MCF 10A (cell line): Measurements from ENCODE around the gene ARID5B. TPM values are rescaled to one million over a fixed set of nuclear protein-coding genes. Genes with fewer than 3 reads are reported as not detected.
"Not testable (repeated sequence)": the region's sequence is repeated elsewhere in the genome, so short reads cannot be mapped to it uniquely, and the experiment has no call there.

Source experiments
- BruUV-seq: library from RNA; stranded (reverse); fragments of 400-500 nt; replicated peaks from 2 replicates; lab custom pipeline; 2021; lab: Mats Ljungman, UMichigan
- CTCF ChIA-PET: fragments of 300-600 bp; sonication (Branson Sonifier 250); formaldehyde crosslinking; extraction: SDS; loops from one replicate; lab custom pipeline; 2021; ENCODE audit warnings: antibody characterized with exemption, inconsistent platforms; lab: Yijun Ruan, JAX
- POLR2A ChIA-PET: fragments of 300-600, 350-650 bp; sonication (Branson Sonifier 250); formaldehyde crosslinking; extraction: SDS; loops from one replicate; lab custom pipeline; 2020; ENCODE audit warnings: antibody characterized with exemption, inconsistent platforms; lab: Yijun Ruan, JAX
- DNase-seq: peaks from one replicate; pipeline ENCODE4 v3.0.0-alpha.2; 2018; ENCODE audit not compliant: unreplicated experiment
- H3K27ac Mint-ChIP-seq: one replicate; pipeline ENCODE4 v1.8.0; 2022; ENCODE audit warnings: mild to moderate bottlenecking, low read depth, mixed read lengths; ENCODE audit not compliant: unreplicated experiment
- H3K27me3 Mint-ChIP-seq: one replicate; pipeline ENCODE4 v1.8.0; 2022; ENCODE audit warnings: mixed read lengths; ENCODE audit not compliant: insufficient read depth, unreplicated experiment
- H3K36me3 Mint-ChIP-seq: one replicate; pipeline ENCODE4 v1.8.0; 2022; ENCODE audit warnings: mild to moderate bottlenecking, moderate library complexity, mixed read lengths; ENCODE audit not compliant: insufficient read depth, unreplicated experiment
- H3K4me1 Mint-ChIP-seq: one replicate; pipeline ENCODE4 v1.8.0; 2022; ENCODE audit warnings: mixed read lengths; ENCODE audit not compliant: insufficient read depth, unreplicated experiment
- H3K4me3 Mint-ChIP-seq: one replicate; pipeline ENCODE4 v1.8.0; 2022; ENCODE audit warnings: mild to moderate bottlenecking, moderate library complexity, mixed read lengths; ENCODE audit not compliant: unreplicated experiment
- H3K9me3 Mint-ChIP-seq: one replicate; pipeline ENCODE4 v1.8.0; 2022; ENCODE audit warnings: mixed read lengths; ENCODE audit not compliant: unreplicated experiment
- intact Hi-C: fragments of 100-400 bp; cut with micrococcal nuclease; formaldehyde crosslinking; loops from 2 replicates; pipeline ENCODE4 v1.14.1; 2022
- total RNA-seq: library from RNA; stranded (reverse); gene quantifications from 2 replicates; pipeline ENCODE4 v1.2.3, GENCODE V29; 2022
- TF ChIP-seq, protein P1 (sequence below): fragments of 200-600 bp; IDR thresholded peaks from one replicate; pipeline ENCODE4 v1.8.0; 2022; ENCODE audit warnings: antibody characterized with exemption, mild to moderate bottlenecking; ENCODE audit not compliant: unreplicated experiment

Gene ARID5B
- total RNA-seq, 1 experiment from 2014 or later: 12.2 TPM

GRCh38 chr10:62025134-62025794 lies 123.8 kb downstream of the ARID5B start:
- H3K27ac Mint-ChIP-seq: peak overlapping the region; percentile 72
- TF ChIP-seq, protein P1, sequence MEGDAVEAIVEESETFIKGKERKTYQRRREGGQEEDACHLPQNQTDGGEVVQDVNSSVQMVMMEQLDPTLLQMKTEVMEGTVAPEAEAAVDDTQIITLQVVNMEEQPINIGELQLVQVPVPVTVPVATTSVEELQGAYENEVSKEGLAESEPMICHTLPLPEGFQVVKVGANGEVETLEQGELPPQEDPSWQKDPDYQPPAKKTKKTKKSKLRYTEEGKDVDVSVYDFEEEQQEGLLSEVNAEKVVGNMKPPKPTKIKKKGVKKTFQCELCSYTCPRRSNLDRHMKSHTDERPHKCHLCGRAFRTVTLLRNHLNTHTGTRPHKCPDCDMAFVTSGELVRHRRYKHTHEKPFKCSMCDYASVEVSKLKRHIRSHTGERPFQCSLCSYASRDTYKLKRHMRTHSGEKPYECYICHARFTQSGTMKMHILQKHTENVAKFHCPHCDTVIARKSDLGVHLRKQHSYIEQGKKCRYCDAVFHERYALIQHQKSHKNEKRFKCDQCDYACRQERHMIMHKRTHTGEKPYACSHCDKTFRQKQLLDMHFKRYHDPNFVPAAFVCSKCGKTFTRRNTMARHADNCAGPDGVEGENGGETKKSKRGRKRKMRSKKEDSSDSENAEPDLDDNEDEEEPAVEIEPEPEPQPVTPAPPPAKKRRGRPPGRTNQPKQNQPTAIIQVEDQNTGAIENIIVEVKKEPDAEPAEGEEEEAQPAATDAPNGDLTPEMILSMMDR: no peak
- H3K4me1 Mint-ChIP-seq: peaks cover 44% of the 10 kb centered on the region
- H3K27me3 Mint-ChIP-seq: no peaks in the 10 kb centered on the region
- ChIA-PET CTCF (interaction anchor here (0.6 to 5.2 kb wide), 7 partner anchors 13 to 291 kb away, joined by 3 to 35 read pairs (median 3); no protein-coding TSS in a partner anchor), POLR2A (interaction anchor here (1.0 to 8.4 kb wide), 11 partner anchors 9 to 220 kb away, joined by 3 to 111 read pairs (median 5); partner anchors contain the start of gene ARID5B)
- no peaks in the 10 kb centered on the region for H3K36me3 Mint-ChIP-seq
- peaks cover 7% of the 10 kb centered on the region for H3K9me3 Mint-ChIP-seq
- intact Hi-C loops: no loop called here
- BruUV-seq: no TSS peak
- DNase-seq: no peak
- H3K4me3 Mint-ChIP-seq: no peak overlapping the region

GRCh38 chr10:62025901-62026879 lies 124.7 kb downstream of the ARID5B start:
- peaks cover 7% of the 10 kb centered on the region for H3K9me3 Mint-ChIP-seq
- POLR2A ChIA-PET: interaction anchor here (0.7 to 8.4 kb wide), 16 partner anchors 9 to 219 kb away, joined by 3 to 111 read pairs (median 4); partner anchors contain the start of gene ARID5B
- CTCF ChIA-PET: interaction anchor here (0.5 to 5.2 kb wide), 11 partner anchors 12 to 1696 kb away, joined by 3 to 35 read pairs (median 4); no protein-coding TSS in a partner anchor
- H3K27ac Mint-ChIP-seq: peak overlapping the region; percentile 72
- no peak for DNase-seq
- intact Hi-C loops: no loop called here
- BruUV-seq: no TSS peak
- no peak overlapping the region for H3K4me3 Mint-ChIP-seq
- H3K27me3 Mint-ChIP-seq: no peaks in the 10 kb centered on the region
- H3K36me3 Mint-ChIP-seq: no peaks in the 10 kb centered on the region
- TF ChIP-seq, protein P1: no peak
- peaks cover 39% of the 10 kb centered on the region for H3K4me1 Mint-ChIP-seq

- peak; percentile 63 for DNase-seq
- H3K27ac Mint-ChIP-seq: peak overlapping the region; percentile 52
- intact Hi-C loops: no loop called here
- TF ChIP-seq, protein P1: no peak
- POLR2A ChIA-PET: interaction anchor here (0.5 to 8.4 kb wide), 15 partner anchors 9 to 738 kb away, joined by 3 to 111 read pairs (median 3); partner anchors contain the start of gene ARID5B
- peaks cover 7% of the 10 kb centered on the region for H3K9me3 Mint-ChIP-seq
- H3K4me3 Mint-ChIP-seq: no peak overlapping the region
- H3K27me3 Mint-ChIP-seq: no peaks in the 10 kb centered on the region
- CTCF ChIA-PET: interaction anchor here (0.6 to 5.2 kb wide), 3 partner anchors 11 to 263 kb away, joined by 3 to 35 read pairs (median 3); no protein-coding TSS in a partner anchor
- no peaks in the 10 kb centered on the region for H3K36me3 Mint-ChIP-seq
- peaks cover 39% of the 10 kb centered on the region for H3K4me1 Mint-ChIP-seq
- no TSS peak for BruUV-seq
Measured at GRCh38 chr10:62027841-62028501, 126.5 kb downstream of the ARID5B start.

GRCh38 chr10:62028502-62028842 lies 127.0 kb downstream of the ARID5B start:
- CTCF ChIA-PET: interaction anchor here (0.8 to 5.2 kb wide), 4 partner anchors 10 to 194 kb away, joined by 3 to 35 read pairs (median 4); no protein-coding TSS in a partner anchor
- H3K27ac Mint-ChIP-seq: peak overlapping the region; percentile 52

More at GRCh38 chr10:62028502-62028842, 127.0 kb downstream of the ARID5B start:
- intact Hi-C loops, H3K9me3 Mint-ChIP-seq, H3K4me3 Mint-ChIP-seq, DNase-seq, H3K36me3 Mint-ChIP-seq, BruUV-seq, H3K27me3 Mint-ChIP-seq: not testable (repeated sequence)
- peaks cover 39% of the 10 kb centered on the region for H3K4me1 Mint-ChIP-seq
- POLR2A ChIA-PET: interaction anchor here (0.7 to 8.4 kb wide), 10 partner anchors 9 to 216 kb away, joined by 3 to 111 read pairs (median 10); partner anchors contain the start of gene ARID5B
